Mesodermal cell (in vitro differentiated cells): ENCODE data around the gene MMP7.

ENCODE experiments used
- H3K27ac ChIP-seq: 2 replicates; pipeline ENCODE4 v1.7.0; 2013; ENCODE audit warnings: mild to moderate bottlenecking, low read depth, low read length, moderate library complexity; ENCODE audit not compliant: severe bottlenecking
- H3K36me3 ChIP-seq: 2 replicates; pipeline ENCODE4 v1.7.1; 2013; ENCODE audit warnings: mild to moderate bottlenecking, low read length, moderate library complexity; ENCODE audit not compliant: control insufficient read depth, insufficient read depth
- H3K4me1 ChIP-seq: one replicate; pipeline ENCODE4 v1.7.1; 2013; ENCODE audit warnings: mild to moderate bottlenecking, low read length; ENCODE audit not compliant: insufficient read depth, control insufficient read depth, poor library complexity, severe bottlenecking
- H3K4me3 ChIP-seq: 2 replicates; pipeline ENCODE4 v1.7.0; 2013; ENCODE audit warnings: low read length, control low read depth, mild to moderate bottlenecking; ENCODE audit not compliant: insufficient read depth, poor library complexity, severe bottlenecking; ENCODE audit errors: extremely low read depth
- H3K9me3 ChIP-seq: 2 replicates; pipeline ENCODE4 v1.7.1; 2013; ENCODE audit warnings: mild to moderate bottlenecking, low read length, moderate library complexity; ENCODE audit not compliant: control insufficient read depth
- WGBS, 2 experiments: methylation state at CpG; one replicate each; pipeline ENCODE4 v1.1.5; 2013; ENCODE audit warnings: missing lambda C conversion rate in 2 of 2; ENCODE audit not compliant: insufficient coverage in 2 of 2; 5-methylcytosine and 5-hydroxymethylcytosine counted together

The MMP7 gene

DNA sequence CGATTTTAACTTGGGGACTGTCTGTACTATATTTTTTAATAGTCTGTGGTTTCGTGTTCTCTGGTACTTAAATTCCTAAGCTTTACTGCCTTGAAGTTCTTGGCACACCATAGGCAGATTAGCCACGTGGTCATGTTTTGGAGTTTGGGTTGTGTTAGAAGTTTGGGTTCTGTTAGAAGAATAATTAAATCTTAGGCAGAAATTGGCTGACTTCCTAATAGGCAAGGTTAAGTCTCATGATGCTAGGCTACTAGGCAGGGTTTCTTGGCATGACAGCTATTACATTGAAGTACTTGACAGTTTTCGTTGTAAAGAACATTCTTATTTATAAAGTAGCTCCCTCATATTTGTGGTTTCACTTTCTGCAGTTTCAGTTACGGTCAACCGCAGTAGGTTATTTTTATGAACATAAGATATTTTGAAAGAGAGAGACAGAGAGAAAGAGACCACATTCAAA, 30.0 kb upstream of the MMP7 start:
- no peak overlapping the region for H3K27ac ChIP-seq
- WGBS, 2 experiments = 70 to 83% methylated on average over 2 of the region's 6 CpGs
- no peaks in the 10 kb centered on the region for H3K36me3 ChIP-seq
- no peaks in the 10 kb centered on the region for H3K4me1 ChIP-seq
- no peak overlapping the region for H3K4me3 ChIP-seq
- no peaks in the 10 kb centered on the region for H3K9me3 ChIP-seq

DNA sequence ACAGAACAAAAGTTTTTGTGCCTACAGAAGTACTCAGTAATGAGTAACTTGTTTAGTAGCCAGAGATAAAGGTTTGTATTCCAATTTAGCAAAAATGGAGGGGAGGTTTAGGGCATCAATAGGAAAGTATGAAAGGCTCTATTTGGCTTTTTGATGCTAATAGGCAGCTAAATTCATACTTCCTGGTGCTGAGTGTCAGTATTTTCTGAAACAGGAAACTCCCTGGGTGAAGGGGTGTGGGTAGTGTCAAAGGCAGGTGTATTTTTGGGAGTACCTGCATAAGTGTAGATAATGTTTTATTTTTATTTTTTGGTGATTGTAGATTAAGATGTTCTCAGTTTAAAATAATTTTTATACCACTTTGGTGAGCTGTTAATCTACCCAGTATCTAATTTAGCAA, 29.3 kb upstream of the MMP7 start:
- Histone ChIP-seq H3K27ac (no peak overlapping the region), H3K36me3 (no peaks in the 10 kb centered on the region), H3K4me1 (no peaks in the 10 kb centered on the region), H3K9me3 (no peaks in the 10 kb centered on the region), H3K4me3 (no peak overlapping the region)

DNA sequence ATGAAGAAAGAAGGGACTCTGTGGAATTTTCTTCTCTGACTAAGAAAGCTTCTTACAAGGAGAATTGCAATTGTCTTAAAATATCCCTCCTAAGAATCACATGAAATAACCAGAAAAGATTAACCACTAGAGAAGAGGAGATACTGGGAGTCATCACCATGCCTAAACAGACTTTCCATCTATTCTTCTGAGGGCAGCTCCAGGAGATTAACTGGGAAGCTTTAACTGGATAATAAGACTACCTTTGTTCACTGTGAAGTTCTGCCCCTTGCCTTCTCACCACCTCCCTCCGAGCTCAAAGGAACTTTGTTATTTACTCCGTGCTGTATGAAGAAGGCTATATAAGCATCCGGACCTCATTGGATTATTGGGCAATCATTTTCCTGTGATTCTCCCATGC, 24.5 kb upstream of the MMP7 start:
- WGBS, 2 experiments = 100% methylated on average over 3 of the region's 3 CpGs
- peaks cover 20% of the 10 kb centered on the region for H3K4me1 ChIP-seq
- H3K27ac ChIP-seq = no peak overlapping the region
- H3K4me3 ChIP-seq = no peak overlapping the region
- H3K36me3 ChIP-seq = no peaks in the 10 kb centered on the region
- no peaks in the 10 kb centered on the region for H3K9me3 ChIP-seq

DNA sequence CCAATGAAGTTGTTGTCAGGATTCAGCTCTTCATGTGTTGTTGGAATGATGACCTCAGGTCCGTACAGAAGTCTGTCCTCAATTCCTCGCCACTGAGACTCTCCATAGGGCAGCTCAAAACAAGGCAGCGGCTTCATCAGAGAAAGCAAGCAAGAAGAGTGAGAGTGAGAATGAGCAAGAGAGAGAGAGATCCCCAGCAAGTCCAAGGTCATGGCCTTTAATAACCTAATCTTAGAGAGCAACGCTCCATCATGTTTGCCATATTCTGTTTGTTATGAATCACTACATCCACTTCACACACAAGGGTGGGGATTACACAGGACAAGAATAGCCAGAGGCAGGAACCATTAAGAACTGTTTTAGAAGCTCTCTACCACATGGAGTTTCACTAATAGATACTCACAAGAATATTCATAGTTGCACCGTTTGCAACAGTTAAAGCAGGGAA, 23.3 kb upstream of the MMP7 start:
- Histone ChIP-seq H3K4me1 (peaks cover 20% of the 10 kb centered on the region), H3K27ac (no peak overlapping the region), H3K36me3 (no peaks in the 10 kb centered on the region), H3K4me3 (no peak overlapping the region), H3K9me3 (no peaks in the 10 kb centered on the region)
- WGBS, 2 experiments = 88 to 96% methylated on average over 1 to 4 of the region's 5 CpGs

DNA sequence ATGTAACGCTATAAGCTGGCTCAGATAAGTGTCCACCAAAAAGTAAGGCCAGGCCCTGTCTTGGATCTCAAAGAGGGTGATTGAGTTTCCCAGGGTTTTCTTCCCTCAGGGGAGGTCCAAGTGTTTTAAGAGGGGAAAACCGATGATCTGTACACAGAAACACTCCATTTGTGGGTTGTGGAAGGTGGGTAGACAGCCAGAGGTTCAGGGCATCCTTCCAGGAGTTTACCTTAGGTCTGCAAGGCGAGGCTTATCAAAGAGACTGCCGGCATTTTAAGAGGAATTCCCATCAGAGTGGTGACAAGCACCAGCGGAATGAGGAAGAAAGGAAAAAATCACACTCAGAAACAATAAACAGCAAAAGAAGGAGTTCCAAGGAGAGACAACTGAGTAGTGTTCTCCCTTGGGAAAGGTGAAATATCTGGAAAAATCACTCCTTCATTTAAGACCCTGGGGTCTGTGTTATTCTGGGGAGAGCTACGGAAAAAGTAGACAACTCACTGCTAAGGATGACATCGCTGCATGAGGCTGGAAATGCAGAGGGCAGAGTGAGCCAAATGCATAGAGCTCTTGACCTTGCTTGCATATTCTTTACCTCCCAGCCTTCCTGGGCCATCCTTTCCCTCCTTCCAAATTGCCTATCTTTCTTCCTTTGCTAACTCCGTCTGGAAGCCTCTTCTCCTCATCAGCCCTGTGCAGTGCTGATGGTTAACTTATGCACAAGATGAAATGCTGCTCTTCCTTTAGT, 22.1 kb upstream of the MMP7 start:
- WGBS, 2 experiments = 90 to 100% methylated on average over 5 to 6 of the region's 8 CpGs
- Histone ChIP-seq H3K27ac (peak overlapping the region; percentile 55), H3K36me3 (no peaks in the 10 kb centered on the region), H3K4me3 (no peak overlapping the region), H3K4me1 (peaks cover 20% of the 10 kb centered on the region), H3K9me3 (no peaks in the 10 kb centered on the region)

DNA sequence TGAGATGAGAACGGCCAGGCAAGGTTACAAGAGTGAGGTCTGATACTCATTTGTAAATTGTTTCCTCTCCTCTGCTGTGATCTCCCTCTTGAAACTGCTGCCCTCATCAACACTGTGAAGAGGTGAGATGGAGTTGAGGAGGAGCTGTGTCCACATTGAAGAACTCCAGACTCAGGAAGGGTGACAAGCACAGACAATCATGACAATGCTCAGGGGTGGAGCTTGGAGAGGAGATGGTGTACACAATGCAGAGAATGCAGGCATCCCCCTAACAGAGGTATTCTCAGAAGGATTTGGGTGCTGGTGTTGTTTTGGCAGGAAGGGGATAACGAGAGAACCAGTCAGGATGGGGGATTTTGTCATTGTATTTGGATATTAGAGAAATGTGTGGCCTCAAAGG, 21.5 kb upstream of the MMP7 start:
- Histone ChIP-seq H3K27ac (peak overlapping the region; percentile 55), H3K4me1 (peaks cover 20% of the 10 kb centered on the region), H3K4me3 (no peak overlapping the region), H3K9me3 (no peaks in the 10 kb centered on the region), H3K36me3 (no peaks in the 10 kb centered on the region)
- WGBS, 2 experiments = 86 to 100% methylated on average over 1 to 2 of the region's 2 CpGs

DNA sequence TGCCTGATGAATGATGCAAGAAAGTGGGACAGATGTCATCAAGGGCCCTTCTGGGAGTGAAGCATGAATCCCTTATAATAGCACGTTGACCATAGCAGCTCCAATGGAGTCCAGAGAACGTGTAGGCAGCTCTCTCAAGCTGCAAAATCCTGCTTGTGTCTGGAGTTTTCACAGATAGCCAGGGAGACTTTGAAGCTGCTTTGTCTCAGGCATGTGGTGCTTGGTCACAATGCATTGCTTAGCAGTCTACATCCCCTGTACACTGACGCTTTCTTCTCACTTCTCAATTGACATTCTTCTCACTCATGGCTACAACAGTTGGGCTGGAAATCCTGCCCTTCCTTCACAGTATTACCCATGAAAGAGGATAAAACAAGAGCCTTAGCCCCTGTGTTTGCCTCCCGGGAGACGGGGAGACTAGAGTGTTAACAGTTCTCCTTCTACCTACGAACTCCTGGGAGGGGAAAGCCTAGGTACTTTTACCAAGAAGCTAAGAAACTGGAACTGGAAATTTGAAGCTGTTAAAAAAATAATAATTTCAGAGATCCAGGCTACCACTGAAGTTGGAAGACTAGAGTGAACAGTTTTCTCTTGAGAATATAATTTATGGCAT, 20.7 kb upstream of the MMP7 start:
- 87 to 92% methylated on average over 4 to 6 of the region's 6 CpGs for WGBS, 2 experiments
- peaks cover 20% of the 10 kb centered on the region for H3K4me1 ChIP-seq
- H3K36me3 ChIP-seq = no peaks in the 10 kb centered on the region
- no peaks in the 10 kb centered on the region for H3K9me3 ChIP-seq
- no peak overlapping the region for H3K4me3 ChIP-seq
- H3K27ac ChIP-seq = no peak overlapping the region

DNA sequence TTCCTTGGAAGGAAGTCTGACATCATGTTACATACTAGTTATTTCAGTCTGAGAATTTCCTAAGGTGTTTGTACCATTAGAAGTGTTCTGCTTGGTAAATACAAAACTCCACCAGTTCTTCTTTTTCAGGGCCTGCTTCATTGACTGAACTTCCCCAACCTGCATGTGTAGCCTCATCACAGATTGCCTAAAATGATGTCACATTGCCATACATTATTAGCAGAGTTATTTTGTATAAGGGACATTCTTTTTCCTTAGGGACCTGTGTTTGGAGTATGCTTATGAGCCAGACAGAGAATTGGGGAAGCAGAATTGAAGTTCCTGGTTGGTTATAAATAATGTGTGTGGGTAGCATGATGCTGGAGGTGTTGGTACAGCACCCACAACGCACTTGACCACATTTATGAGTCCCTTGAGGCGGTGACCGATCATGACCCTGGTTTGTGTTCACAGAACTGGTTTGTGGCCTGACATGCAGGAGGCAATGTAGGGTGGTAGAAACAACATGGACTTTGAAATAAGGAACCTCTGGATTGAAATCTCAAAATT, 16.4 kb upstream of the MMP7 start:
- Histone ChIP-seq H3K4me1 (peaks cover 9% of the 10 kb centered on the region), H3K4me3 (no peak overlapping the region), H3K9me3 (no peaks in the 10 kb centered on the region), H3K27ac (no peak overlapping the region), H3K36me3 (no peaks in the 10 kb centered on the region)
- WGBS, 2 experiments = 90 to 95% methylated on average over 3 of the region's 3 CpGs

DNA sequence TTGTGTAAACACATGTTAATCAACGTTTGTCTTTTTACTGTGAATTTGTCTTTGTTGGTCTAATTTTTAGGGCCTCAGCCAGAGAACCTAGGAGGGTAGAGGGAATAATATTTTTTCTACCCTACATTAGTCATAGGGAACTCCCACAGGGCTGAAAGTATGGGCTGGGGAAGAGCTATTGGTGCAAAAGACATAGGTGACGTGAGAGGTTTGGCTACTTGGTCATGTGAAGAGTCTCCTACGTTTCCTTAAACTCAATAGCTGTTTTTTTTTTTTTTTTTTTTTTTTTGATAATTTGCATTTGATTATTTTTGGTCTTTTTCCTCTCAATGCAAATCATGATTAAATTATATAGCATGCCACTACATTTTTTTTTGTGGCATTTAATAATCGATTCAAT, 15.9 kb upstream of the MMP7 start:
- Histone ChIP-seq H3K4me3 (no peak overlapping the region), H3K36me3 (no peaks in the 10 kb centered on the region), H3K4me1 (peaks cover 3% of the 10 kb centered on the region), H3K9me3 (no peaks in the 10 kb centered on the region), H3K27ac (no peak overlapping the region)
- no CpG with 5 or more reads among the region's 4 CpGs for WGBS, 2 experiments

DNA sequence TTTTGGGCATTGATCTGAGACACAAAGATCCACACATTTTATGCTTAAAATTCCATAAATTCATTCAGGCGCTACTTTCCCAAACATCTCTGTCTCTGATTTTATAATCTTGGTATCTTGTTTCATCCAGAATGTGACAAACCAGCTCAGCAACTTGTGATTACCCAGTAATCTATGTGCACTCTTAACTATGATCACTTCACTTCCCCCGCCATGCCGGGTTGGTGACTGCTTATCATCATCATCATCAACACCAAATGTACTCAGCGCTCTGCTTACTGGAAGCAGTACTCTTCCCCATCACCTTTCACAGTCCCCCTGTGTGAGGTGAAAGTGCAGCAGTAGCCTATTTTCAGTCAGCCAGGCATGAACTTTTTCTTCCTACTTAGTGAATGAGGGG, 15.2 kb upstream of the MMP7 start:
- no peak overlapping the region for H3K27ac ChIP-seq
- H3K36me3 ChIP-seq = no peaks in the 10 kb centered on the region
- no peak overlapping the region for H3K4me3 ChIP-seq
- H3K4me1 ChIP-seq = no peaks in the 10 kb centered on the region
- no peaks in the 10 kb centered on the region for H3K9me3 ChIP-seq
- WGBS, 2 experiments = 100% methylated on average over 1 to 3 of the region's 4 CpGs

DNA sequence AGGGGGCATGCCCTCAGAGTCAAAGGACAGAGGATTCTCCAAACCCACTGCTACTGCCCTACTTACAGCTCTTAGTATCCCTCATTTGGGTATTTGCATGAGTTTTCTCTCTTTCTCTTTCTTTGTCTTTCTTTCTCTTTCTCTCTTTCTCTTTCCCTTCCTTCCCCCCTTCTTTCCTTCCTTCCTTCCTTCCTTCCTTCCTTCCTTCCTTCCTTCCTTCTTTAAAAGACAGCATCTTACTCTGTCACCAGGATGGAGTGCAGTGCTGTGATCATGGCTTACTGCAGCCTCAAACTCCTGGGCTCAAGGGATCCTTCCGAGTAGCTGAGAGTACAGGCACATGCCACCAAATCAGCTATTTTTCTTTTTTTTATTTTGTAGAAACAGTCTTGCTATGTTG, 14.0 kb upstream of the MMP7 start:
- H3K9me3 ChIP-seq = no peaks in the 10 kb centered on the region
- no peak overlapping the region for H3K27ac ChIP-seq
- no peaks in the 10 kb centered on the region for H3K4me1 ChIP-seq
- whole genome bisulfite sequencing, 2 experiments = 80% methylated on average over 1 of the region's 1 CpG; no CpG with 5 or more reads in 1 of the 2 experiments
- no peaks in the 10 kb centered on the region for H3K36me3 ChIP-seq
- H3K4me3 ChIP-seq = no peak overlapping the region
